HG02981 (cell line): ENCODE data around the gene PRR13.
"Not testable (repeated sequence)": the region's sequence is repeated elsewhere in the genome, so short reads cannot be mapped to it uniquely, and the experiment has no call there.

Source experiments
- ATAC-seq: cut with Tn5 transposase; IDR thresholded peaks from one replicate; pipeline ENCODE4 v1.9.1; 2021; ENCODE audit warnings: mild to moderate bottlenecking, moderate library complexity; ENCODE audit not compliant: unreplicated experiment

PRR13 gene

DNA sequence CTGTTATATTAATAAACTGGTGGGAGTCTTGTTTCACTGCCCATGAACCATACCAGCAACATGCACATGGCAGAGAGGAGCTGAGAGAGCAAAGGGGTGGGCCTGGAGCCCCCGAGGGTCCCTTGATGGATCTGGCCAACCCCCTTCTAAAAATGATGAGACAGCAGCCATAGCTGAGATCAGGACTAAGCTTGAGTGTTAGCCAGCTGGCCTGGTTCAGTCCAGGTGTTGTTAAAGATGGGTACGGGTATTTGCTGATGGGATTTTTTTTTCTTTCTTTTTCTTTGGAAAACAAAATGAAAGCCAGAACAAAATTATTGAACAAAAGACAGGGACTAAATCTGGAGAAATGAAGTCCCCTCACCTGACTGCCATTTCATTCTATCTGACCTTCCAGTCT lies 26.3 kb downstream of the PRR13 start:
- no peak for ATAC-seq

- ATAC-seq = no peak
Observed at GRCh38 chr12:53468282-53468681, 26.7 kb downstream of the PRR13 start.

DNA sequence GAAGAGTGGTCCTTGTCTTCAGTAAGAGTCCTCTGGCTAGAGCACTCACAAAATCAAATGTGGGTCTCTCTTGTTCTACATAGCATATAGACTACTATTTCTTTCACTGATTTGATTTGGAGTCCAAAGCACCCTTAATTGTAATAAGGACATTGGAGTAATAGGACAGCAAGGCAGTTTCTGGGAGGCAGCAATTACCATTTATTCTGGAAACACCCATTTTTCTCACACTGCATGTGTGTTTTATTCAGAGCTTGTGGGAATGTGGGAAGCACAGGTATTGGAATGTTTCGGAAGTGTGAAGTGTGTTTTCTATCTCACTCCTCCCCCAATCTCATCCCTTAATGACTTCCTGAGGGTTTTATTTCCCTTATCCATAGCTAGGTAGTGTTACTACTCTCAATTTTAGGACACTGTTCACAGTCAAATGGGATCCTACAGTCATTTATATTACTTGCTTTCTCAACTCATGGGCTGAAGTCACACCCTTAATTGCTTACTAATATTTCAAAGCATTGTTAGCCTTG lies 30.6 kb downstream of the PRR13 start:
- ATAC-seq = no peak

GRCh38 chr12:53474077-53474476 lies 32.5 kb downstream of the PRR13 start:
- no peak for ATAC-seq

DNA sequence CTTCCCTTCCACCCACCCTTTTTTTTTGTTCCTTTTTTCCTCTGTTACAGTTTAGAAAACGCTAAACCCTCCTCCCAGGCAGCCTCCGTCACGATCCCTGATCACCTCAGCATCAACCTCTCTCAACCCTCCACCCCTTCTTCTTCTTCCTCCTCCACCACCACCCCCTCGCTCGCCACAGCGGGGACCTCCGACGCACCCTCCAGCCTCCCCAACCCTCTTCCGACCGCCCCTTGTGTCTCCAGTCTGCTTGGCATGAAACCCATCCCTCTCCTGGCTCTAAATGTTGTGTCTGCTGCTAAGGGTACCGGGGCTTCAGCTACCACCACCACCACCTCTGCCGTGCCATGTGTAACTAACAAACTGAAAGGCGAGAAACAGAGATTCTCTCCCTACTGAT lies 33.3 kb downstream of the PRR13 start:
- no peak for ATAC-seq

GRCh38 chr12:53476769-53477209 lies 35.3 kb downstream of the PRR13 start:
- ATAC-seq = no peak

DNA sequence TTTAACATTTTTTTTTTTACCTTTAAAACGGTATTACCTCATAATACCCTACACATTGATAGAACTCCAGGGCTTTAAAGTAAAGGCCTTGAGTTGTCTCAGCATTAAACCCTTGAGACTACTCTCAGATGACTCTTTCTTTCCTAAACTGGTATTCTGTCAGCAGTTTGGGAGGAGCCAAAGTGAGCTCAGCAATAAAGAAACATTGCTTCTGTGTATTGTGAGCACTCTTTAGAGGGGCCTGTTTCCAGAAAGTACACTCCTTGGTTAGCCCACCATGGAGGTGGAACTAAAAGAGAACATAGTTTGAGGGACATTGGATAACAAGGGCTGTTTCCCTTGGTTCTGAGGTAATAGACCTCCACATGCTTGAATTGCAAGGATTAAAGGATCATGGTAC lies 37.3 kb downstream of the PRR13 start:
- ATAC-seq = no peak

DNA sequence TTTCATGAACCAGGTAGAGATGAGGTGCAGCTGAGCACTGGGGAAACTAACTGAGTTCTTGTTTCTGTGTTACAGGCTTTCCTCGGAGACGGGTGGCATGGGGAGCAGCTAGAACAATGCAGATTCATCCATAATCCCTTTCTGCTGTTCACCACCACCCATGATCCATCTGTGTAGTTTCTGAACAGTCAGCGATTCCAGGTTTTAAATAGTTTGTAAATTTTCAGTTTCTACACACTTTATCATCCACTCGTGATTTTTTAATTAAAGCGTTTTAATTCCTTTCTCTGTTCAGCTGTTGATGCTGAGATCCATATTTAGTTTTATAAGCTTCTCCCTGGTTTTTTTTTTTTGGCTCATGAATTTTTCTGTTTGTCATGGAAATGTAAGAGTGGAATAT lies 37.8 kb downstream of the PRR13 start:
- ATAC-seq = no peak

- no peak for ATAC-seq
Observed at GRCh38 chr12:53480491-53481442, 39.2 kb downstream of the PRR13 start.

- not testable (repeated sequence) for ATAC-seq
Observed at GRCh38 chr12:53481458-53481857, 39.9 kb downstream of the PRR13 start.

DNA sequence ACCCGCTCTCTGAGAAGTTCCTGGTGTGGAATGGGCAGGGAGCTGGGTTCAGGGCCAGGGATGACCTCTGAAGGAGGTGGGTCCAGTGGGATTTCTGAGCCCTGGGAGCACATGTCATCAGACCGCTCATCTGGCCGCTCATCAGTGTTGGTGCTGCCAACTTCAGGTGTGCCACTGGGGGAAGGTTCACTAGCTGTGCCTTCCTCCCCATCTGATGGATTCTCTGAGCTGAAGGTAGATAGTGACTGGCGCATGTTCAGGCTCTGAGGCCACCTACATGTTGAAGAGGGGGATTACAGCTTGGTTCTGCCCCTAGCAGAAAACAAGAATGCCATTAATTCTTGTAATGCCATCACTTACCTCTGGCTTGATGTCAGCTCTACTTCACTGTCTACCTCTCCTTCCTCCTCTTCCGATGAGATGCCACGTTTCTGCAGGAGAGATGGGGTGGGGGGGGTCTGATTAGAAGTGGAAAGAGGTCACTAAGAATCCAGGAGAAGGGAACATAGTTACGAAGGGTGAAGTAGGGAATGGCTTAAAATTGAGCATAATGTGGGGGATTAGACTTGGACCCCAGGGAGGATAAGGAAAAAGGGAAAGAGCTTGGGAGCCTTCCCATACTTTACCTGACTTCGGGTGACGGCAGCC lies 40.5 kb downstream of the PRR13 start:
- ATAC-seq = no peak

DNA sequence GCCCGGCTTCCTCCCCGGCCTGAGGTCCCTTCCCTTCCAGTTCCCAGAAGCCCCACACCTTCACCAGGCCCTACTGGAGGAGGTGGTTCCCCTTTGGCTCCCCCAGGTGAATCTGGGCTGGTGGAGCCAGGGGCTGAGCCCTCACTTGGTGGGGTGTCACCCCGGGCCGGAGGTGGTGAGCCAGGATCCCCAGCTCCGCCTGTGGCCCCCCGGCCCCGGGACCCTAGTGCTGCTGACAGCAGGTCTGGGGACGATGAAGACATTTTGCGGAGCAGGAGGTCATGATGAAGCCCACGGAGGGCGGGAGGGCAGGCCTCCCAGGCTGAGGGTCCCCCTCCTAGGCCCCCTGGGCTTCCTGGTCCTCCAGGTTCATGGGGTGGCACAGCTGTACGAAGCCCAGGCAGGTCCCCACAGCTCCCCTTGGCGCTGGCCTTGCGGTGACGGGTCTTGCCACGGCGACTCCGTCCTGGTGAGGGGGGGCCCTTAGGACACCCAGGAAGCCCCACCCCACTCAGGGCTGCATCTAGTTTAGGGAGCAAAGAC lies 41.2 kb downstream of the PRR13 start:
- no peak for ATAC-seq

GRCh38 chr12:53483225-53483978 lies 41.9 kb downstream of the PRR13 start:
- no peak for ATAC-seq

DNA sequence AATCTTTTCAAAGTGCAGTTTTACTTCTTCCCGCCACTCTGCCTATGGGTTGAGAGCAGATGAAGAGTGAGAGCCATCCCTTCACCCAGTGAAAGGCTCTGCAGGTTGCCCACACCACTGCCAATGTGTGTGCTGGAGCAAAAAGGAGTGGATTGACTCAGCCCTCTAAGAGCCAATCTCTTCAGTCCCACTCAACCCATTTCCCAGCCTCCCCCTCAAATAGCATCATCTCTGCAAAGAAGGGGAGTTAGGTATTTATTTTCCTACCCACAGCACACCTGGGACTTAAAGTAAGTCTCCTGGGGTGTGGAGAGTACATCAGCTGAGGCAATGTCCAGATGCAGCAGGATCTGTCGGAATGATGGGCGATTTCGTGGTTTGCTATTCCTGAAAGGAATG lies 42.4 kb downstream of the PRR13 start:
- no peak for ATAC-seq

DNA sequence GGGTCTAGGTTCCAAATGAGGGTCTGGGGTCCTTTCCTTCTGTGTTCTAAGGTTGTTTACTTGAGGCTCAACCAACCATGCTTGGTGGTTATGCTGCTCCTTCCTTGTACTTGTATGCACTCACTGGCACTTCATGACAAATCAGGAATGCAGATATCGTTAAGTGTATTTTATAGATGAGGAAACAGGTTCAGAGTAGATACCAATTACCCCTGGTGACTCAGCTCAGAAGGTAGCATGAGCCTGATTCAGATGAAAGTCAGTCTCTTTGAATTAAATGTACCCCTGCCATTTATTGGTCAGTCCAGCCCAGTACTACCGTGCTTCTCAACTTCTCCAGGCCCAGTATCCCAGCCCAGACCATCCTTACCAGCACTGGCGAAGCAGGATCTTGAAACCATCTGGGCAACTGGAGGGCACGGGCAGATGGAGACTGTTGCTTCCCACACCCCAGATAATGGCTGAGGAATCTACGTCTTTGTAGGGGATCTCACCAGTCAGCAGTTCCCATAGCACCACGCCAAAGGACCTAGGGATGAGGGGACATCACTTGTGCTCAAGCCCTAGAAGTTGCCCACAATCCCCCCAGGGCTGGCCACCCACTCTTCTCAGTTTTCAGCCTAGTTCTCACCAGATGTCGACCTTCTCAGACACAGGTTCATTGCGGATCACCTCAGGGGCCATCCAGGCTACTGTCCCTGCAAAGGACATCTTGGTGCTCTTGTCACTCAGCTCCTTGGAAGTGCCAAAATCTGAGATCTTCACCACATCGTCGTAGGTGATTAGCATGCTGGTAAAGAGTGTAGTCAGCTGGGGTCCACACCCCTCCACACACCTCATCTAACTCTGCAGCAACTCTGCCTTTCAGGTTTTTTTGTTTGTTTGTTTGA lies 43.4 kb downstream of the PRR13 start:
- ATAC-seq = no peak

DNA sequence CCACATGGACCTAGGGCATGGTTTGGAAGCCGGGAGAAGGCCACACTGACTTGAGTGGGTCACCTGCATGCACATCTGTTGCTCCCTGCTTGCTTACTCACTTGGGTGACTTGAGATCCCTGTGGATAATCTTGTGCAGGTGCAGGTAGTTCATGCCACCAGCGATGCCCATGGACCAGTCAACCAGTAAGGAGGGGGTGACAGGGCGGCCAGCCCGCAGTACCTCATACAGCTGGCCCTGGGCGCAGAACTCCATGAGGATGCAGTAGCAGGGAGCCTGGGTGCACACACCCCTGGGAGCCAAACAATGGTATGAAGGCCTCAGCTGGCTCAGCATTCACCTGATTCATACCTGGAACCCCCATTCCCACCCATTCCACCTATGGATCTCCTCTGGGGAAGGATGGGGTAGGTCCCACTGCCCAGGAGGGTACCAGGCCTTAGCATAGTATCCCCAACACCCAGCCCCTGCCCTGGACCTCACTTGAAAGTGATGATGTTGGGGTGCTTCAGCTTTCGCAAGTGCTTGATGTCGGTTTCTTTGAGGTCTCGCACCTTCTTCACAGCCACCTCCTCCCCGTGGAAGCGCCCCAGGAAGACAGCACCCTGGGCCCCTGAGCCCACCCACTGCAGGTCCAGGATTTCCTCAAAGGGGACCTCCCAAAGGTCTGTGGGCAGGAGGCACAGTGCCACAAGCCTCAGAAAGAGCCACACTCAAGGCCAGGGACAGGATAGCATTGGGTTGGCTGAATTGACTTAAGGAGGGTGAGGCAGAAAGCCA lies 44.6 kb downstream of the PRR13 start:
- no peak for ATAC-seq

GRCh38 chr12:53486736-53487487 lies 45.4 kb downstream of the PRR13 start:
- no peak for ATAC-seq

GRCh38 chr12:53489242-53489864 lies 47.8 kb downstream of the PRR13 start:
- ATAC-seq = no peak
